A549 (cell line): ENCODE measurements around the gene PLA2G4A.

Source experiments
- CTCF ChIP-seq: fragments of >200 bp; sonication (Bioruptor Twin); formaldehyde crosslinking; IDR thresholded peaks from 3 replicates; pipeline ENCODE4 v1.5.1; 2016
- FOSB ChIP-seq: fragments of 250-450 bp; sonication (Bioruptor Pico); IDR thresholded peaks from 2 replicates; pipeline ENCODE4 v1.5.0; 2020; ENCODE audit warnings: mild to moderate bottlenecking, moderate library complexity
- HOXA7 ChIP-seq: fragments of 250-450 bp; sonication (Bioruptor Pico); IDR thresholded peaks from 2 replicates; pipeline ENCODE4 v1.5.0; 2020; ENCODE audit warnings: mild to moderate bottlenecking, moderate library complexity
- JUNB ChIP-seq: fragments of >200 bp; sonication (Bioruptor Twin); formaldehyde crosslinking; IDR thresholded peaks from 2 replicates; pipeline ENCODE4 v1.6.1; 2016
- NPAS2 ChIP-seq: fragments of 250-450 bp; sonication (Bioruptor Pico); IDR thresholded peaks from 2 replicates; pipeline ENCODE4 v1.8.0; 2022; ENCODE audit warnings: mild to moderate bottlenecking, moderate library complexity, borderline replicate concordance
- POLR2A ChIP-seq: IDR thresholded peaks from 2 replicates; pipeline ENCODE4 v1.6.1; 2012; ENCODE audit warnings: mild to moderate bottlenecking, low read length
- SMC3 ChIP-seq: fragments of >200 bp; sonication (Bioruptor Twin); formaldehyde crosslinking; IDR thresholded peaks from 3 replicates; pipeline ENCODE4 v1.6.1; 2018; ENCODE audit warnings: inconsistent platforms

GRCh38 chr1:186953876-186954275 is 125.1 kb downstream of the PLA2G4A start:
- TF ChIP-seq CTCF, result no peak
- TF ChIP-seq SMC3, result no peak
- TF ChIP-seq POLR2A, result no peak
- TF ChIP-seq HOXA7 (CRISPR knock-in tag), result no peak
- no peak for TF ChIP-seq FOSB
- TF ChIP-seq NPAS2 (CRISPR knock-in tag), result no peak
- no peak for TF ChIP-seq JUNB
